Kidney tubule cell (primary cell): ENCODE measurements around the gene PTPRD.

Experiments used
- DNase-seq: peaks from one replicate; pipeline ENCODE4 v3.0.0-alpha.2; 2018; ENCODE audit warnings: low spot score

The PTPRD gene

DNA sequence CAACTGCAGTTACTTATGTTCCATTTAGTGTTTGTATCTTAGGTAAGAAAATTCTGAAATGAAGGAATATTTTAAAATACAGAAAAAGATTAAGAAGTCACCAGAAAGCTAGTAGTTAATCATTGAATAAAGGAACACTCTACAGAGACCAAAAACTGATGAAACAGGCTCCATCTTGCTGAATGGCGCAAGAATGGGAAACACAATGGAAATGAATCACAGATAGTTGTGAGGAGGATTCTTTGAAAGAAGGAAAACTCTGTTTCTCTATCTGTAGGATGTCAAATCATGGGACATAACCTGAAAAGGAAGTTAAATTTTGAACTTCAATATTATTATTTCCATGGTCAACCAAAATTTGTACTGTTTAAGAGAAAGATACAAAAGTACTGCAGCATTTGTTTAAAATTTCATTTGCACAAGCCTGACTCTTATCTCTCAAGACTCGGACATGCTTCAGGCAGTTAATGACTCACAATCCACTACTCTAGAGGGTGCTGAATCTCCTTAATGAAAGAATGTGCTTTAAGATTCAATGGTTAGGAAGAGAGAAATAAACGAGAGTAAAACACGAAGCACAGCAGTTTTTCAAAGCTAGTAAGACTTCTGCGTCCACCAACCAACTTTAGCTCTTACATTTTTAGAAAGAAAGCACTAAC lies 1748.8 kb downstream of the PTPRD start:
- peak; percentile 78 for DNase-seq

DNA sequence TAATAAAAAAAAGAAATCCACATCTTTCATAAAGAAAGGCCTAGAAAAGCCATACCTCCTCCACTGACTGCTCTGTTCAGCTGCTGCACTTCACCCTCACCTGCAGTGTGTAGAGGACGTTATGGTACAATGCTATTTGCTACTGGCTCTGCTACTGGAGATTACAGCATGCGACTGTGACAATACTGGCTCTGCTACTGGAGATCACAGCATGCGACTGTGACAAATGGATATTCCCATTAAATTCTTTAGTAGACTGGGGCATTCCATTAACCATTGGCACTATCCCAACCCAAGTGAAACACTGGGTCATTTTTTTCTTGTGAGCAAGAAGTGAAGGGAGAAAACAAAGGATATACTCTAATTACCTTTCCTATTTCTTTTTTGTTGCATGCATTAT lies 1749.7 kb downstream of the PTPRD start:
- DNase-seq: peak; percentile 56

DNA sequence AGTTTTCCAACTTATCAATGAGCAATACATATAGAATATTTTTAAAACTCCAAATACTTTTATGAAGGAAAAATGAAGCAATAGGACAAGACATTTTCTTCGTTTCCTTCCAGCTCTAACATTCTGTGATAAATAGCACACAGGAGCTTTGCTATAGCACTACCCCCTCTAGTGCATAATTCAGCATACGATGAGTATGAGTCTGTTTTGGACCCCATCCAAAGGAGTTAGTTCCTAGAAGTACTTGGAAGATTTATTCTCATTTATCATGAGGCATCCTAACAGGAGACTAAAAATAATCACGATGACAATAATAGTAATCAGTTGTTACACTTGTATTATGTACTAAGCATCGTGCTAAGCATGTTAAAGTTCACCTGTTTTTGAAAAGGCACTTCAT lies 1751.9 kb downstream of the PTPRD start:
- DNase-seq: peak; percentile 48

DNA sequence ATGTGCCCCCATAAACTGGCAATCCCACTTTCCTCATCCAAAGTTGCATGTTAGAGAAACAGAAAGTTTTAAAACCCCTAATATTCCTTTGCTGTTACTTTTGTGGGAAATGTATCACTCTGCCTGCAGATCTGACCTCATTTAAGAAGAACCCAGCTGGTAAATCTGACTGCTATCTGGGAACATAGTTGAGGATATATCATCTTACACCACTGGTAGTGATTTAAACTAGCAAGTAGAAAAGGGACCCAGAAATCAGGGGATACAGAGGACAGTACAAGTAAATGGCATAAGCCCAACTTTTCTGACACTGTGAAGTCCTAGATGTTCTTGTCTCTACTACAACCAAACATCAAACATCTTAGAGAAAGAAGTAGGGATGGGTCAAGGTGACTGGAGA lies 1752.7 kb downstream of the PTPRD start:
- no peak for DNase-seq

DNA sequence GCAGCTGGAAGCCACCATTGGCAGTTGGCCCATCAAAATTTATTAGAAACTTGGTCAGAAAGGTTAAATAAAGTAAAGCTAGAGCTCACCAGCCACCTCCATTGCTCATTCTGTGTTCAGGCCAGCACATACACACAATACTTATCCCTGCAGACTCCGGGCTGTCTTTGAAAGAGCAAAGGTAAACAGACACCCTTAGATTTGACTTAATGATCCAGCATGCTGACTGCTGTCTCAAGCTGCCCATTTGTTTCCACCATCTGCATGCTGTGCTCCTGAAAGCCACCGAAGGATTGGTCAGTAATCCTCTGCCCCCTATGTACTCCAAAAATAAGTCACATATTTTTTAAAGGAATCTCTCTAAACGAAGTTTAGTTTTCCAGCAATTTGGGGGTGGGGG lies 1753.4 kb downstream of the PTPRD start:
- DNase-seq: no peak

DNA sequence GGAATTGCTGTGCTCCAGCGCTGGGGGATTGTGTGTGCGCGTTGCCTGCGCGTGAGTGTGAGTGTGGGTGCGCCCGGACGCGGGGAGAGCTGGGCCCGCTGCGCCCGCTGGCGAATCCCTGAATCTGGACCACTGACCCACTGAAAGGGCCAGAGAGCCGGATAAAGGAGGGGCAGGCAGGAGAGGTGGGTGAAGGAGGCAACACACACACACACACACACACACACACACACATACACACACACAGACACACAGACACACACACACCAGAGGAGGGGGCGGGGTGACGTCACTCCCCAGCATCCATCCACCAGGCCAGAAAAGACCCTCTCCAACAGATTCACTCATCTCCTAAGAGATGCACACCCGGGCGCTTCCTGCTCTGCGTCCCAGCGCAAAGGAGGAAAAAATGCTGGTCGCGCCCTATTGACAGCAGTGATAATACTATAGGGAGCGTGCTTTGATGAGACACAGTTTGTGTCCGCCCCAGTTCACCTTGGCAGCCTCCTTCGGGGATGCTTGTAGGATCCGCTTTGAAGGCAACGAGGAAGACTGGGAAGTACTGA lies 1754.1 kb downstream of the PTPRD start:
- DNase-seq: no peak

DNA sequence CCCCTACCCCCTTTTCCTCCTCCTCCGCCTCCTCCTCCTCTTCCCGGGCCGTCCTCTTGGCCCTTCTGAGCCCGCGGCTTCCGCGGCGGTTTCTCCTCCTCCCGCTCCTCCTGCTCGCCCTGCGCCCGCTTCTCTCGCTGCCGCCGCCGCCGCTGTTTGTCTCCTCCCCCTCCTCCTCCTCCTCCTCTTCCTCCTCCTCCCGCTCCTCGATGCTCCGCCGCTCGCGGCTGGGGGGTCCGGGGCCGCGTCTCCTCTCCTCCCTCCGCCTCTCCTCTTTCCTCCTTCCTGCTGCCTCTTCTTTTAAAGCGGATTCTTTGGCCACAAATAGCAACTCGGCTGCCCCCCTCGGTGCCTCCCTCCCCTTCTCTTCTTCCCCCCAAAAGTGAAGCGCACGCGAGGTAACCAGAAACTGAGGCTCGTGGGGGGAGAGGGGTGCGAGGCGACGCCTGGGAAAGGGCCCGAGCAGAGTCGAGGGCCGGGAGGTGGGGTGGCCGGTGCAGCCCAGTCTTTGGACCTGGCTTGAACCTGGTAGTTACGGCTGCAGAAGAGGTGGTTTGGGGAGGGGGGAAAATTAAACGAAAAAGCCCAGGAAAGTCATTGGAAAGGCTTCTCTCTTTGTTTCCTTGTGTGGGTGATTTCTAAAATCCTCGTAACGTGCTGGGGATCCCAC lies 1754.7 kb downstream of the PTPRD start:
- peak; percentile 78 for DNase-seq

DNA sequence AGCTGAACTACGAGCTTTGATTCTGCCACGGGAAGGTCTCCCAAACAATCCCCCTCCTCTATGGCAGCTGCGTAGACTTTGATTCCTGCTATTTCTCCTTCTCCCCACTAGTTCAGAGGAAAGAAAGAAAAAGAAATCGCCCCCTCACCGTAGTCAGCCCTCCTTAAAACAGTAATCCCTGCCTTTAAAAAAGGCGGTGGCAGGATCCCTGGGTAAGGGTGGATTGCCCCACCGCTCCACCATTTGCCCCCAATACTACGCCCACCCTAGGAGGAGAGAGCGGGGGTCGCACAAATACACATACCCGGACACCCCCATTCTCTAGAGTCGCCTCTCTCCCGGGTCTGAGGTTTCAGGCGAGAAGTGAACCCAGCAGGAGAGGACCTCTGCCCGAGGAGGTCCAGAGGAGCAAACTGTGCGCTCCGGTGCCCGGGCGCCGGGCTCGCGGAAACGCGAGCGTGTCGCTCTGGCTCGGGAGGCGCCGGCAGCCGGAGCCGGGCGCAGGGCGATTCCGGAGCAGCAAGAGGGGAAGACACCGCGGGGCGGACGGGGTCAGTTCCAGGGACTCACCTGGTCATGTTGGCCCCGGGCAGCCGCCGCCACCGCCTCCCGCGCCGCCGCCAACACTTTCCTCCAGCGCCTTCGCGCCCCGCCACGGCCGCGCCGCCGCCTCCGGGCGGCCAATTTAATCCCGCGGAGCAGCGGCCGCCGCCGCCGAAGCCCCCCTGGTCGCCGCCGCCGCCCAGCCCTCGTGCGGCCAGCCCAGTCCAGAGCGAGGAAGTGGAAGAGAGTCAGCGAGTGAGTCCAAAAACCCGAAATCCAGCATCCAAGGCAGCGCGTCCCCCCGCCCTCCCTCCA lies 1755.5 kb downstream of the PTPRD start:
- peak; percentile 47 for DNase-seq

DNA sequence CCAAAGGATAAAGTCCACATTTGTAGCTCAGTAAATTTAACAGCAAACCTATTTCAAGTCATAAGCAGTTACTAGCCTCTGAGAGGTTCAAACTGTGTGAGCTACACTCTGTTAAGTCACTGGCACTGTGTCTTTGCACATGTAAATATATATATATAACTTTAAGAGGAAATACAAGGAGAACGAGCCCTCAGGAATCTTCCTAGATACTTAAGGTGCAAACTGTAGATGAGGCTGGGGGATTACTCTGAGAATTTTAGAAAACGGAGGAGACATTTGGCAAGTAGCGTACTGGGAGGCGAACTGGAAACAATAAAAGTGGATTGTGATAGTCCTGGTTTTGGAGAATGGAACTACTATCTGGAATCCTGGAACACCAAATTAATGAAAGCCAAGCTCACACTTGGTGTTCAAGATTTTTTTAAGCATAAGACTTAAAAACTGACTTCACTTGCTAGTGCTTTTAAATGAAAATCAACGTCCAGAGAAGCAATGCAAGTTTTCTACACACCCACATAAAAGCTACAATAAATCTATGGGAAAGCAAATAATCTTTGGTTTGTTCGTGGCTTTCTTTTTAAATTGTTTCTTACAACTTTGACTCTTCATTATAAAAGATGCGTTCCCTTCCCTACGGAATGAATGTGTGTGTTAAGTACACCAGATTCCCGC lies 1756.3 kb downstream of the PTPRD start:
- DNase-seq: no peak

DNA sequence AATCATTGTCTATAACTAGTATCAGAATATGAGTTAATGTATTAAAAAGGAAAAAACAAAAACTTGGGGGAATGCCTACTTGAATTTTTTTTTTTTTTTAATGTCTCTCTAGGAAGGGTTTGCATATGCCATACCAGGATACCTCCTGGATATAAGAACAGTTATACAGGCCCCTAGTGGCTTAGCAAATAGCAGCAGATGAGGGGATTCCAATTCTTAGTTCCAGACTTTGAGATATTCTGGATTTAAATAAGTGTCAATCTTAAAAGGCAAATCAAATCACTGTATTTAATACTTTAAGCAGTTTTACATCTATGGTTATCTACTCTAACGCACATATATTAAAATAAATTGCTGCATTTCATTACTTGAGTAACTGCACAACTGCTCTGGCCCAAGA lies 1757.8 kb downstream of the PTPRD start:
- DNase-seq: peak; percentile 55

DNA sequence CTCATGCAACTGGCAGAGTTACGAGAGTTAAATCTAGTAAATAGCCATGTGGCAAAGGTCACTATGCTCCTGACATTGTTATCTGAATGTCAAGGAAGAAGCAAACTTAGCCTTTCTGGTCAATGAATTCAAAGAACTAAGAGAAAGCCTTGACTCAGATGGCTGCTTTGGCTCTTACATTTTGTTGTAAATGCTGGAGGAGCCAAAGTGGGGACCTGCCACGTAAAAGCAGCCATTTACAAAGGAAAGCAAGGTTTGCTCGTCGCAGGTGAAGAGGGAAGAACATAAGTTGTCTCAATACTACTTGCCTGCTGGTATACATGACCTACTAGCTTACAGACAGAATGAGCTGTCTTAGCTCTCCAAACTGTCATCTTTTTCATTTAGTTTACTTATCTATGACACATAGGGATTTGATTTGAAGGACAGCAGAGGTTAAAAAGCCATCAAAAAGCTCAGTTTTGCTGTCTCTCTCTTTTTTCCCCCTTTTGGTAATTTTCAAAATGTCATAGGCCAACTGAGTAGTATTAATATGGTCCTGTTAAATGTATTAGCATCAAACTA lies 1760.4 kb downstream of the PTPRD start:
- no peak for DNase-seq

DNA sequence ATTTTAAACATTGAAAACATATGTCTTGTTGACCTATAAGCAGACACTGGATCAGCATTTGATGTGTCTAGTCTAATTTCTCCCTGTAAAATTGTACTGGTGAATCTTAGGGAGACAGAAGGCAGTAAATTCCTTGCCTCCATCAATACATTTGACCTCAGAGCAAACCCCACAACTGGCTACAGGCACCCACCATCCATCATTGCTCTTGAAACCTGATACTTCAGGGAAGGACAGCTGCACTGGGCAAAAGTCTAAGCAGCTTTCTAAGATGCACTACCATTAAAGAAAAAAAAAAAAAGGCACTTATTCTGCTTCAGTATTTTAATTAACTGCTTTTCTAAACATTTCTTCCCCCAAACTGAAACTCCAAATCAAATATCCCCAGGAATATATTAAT lies 1761.9 kb downstream of the PTPRD start:
- DNase-seq: no peak

DNA sequence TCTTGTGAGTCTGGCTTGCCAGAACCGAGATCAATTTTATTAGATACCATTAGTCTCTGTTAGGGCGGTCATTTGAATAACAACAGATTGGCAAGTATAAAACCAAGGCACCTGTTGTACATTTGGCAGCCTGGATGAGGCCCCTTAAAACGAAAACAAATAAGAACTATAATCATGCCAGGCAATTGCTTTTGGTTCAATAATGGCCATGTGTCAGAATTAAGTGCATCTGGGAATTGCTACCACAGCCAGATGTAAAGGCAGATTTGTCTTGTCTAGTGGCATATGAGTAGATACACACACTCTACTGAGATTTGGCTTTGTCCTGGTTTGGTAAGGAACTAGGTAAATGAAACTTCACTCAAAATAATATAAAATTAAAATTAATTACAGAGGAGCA lies 1767.0 kb downstream of the PTPRD start:
- DNase-seq: no peak

DNA sequence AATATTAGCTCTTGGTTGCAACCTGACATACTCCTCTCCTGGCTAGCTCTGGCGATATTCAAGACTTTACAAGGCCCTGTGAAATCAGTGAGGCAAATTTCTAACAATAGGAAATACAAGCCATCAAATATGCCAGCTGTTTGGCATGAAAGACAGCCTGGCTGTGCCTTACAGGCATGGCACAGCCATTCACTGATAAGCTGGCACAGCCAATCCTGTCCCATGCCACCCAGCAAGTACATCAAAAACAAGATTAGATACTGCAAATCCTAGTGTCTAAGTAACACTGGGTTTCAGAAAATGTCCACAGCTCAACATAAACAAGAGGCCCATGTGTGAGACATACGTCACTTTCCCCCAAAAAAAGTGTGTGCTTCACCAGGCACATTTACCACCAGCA lies 1767.4 kb downstream of the PTPRD start:
- no peak for DNase-seq

DNA sequence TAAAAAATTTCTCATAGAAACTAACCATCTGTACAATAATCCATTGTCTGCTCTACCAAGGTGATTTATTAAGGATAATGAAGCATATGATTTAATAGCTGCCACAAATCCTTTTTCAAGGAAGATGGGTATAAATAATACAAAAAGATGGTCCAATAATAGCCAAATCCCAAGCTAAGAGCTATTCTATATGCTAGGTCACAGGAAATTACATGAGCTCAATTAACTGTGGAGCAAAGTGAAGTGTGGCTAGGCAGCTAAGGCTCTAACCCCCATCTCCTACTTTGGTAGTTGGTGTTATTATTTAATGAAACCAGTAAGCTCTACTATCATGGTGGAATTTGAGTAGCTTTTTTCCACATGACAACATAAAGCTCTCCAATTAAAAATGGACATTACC lies 1768.3 kb downstream of the PTPRD start:
- DNase-seq: no peak

DNA sequence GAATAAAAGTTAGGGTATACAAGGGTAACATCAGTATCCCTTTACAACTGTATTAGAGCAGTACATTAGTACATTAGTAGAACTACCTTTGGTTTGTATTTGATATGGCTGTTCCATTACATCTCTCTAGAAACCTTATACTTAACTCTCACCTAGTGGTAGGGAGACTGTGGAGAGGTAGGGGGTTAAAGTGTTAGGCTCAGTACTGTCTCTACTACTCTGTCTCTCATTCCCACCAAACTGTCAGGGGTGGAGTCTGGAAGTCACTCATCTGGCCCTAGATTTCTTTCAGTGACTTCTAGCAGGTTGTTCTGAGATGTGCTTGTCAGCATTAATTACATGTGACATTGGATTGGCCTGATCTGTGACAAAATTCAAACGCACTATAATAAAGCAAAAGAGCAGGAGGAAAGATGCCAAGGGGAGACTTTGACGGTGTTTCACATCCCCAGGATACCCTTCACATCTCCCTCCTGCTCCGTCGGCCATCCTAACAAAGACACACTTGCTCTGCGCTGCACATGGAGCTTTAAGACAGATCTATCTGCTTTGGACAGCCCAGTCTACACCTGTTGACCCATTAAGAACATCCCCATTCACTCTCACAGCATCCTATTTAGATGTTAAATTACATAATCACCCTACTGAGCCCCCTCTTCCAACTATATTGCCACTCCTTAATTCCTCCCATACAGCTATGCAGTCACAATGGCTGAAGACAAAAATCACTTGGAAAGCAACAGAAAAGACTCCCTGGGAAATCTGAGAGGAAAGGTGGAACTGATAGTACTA lies 1770.2 kb downstream of the PTPRD start:
- DNase-seq: no peak

DNA sequence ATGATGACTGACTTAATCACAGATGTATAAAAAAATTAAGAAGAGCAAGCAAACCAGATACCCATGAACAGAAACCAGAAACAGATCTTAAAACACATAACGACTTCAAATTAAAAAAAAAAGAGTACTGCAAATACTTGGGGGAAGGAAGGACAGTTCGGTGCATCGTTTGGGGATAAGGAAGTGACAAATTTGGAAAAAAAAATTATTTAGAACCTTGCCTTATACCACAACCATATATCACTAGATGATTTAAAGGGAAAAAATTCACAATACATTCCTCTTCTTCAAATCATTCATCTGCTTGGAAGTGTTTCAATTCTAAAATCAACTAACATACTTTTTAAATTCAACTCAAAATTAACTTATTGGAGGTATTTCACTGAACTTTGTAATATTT lies 1774.7 kb downstream of the PTPRD start:
- no peak for DNase-seq

DNA sequence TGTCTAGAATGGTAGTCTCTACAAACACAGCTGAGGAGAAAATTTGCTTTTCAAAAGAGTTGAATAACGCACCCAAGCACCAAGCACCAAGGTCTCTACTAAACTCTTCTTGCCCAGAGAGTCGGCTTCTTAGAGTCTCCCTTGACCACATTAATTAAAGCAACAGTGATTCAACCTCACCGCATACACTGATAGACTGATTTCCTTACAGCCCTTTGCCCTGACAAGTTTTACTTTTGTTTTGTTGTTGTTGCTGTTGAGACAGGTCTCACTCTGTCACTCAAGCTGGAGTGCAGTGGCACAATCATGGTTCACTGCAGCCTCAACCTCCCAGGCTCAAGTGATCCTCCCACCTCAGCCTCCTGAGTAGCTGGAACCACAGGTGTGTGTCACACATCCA lies 1777.5 kb downstream of the PTPRD start:
- peak; percentile 68 for DNase-seq

DNA sequence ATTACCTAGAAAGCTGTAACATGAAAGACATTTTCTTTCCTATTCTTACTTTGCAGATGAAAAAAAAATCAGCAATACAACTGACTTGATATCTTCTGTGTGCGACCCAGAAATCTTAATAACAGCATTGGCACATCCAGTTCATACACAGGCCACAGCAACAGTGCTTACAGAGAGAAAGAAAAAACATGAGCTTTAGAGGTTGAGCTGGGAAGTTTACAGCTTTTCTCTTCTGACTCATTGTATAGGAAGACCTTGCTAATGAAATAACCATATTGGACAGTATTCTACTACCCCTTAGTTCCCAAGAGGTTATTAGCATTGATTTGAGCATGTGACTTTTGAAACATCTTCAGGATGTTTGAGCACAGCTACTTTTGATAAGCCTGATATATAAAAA lies 1779.8 kb downstream of the PTPRD start:
- DNase-seq: no peak

DNA sequence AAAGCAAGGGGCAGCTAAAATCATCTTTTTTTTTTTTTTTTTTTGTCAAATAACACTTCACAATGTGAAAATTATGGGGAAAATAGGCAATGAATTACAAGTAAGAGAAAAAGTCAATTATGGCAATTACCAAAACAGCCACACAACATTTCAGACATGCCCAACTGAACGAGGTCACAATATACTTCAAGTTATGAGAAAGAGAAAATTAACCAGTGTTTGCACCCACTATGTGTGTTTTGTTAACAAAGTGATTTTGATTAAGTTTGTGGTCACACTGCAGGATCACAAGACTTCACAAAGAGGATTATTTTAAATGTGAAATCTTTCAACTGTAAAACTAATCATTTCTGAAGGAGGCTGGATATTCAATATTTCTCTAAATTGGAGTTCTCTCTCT lies 1780.4 kb downstream of the PTPRD start:
- no peak for DNase-seq

DNA sequence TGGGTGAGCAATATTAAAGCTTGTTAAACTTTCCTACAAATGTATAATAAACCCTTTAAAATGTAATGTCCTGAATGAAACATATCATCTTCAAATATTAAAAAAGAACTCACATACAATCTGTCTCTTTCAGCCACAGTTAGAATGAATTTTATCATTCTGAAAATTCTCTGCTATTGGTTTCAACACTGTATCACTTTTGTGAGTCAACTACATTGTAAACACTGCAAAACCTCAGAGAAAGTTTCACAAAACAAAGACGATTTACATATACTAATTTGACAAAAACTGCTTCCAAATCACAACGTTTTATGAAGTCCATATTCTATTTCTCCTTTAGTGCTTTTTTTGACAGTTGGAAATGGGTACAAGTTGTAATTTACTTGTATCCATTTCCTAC lies 1781.2 kb downstream of the PTPRD start:
- DNase-seq: no peak
